HuH-7 (cell line): ENCODE results near the gene PRR35.

Experiments
- DNase-seq: peaks from one replicate; pipeline ENCODE4 v3.0.0; 2011; ENCODE audit warnings: low spot score

The PRR35 gene

DNA sequence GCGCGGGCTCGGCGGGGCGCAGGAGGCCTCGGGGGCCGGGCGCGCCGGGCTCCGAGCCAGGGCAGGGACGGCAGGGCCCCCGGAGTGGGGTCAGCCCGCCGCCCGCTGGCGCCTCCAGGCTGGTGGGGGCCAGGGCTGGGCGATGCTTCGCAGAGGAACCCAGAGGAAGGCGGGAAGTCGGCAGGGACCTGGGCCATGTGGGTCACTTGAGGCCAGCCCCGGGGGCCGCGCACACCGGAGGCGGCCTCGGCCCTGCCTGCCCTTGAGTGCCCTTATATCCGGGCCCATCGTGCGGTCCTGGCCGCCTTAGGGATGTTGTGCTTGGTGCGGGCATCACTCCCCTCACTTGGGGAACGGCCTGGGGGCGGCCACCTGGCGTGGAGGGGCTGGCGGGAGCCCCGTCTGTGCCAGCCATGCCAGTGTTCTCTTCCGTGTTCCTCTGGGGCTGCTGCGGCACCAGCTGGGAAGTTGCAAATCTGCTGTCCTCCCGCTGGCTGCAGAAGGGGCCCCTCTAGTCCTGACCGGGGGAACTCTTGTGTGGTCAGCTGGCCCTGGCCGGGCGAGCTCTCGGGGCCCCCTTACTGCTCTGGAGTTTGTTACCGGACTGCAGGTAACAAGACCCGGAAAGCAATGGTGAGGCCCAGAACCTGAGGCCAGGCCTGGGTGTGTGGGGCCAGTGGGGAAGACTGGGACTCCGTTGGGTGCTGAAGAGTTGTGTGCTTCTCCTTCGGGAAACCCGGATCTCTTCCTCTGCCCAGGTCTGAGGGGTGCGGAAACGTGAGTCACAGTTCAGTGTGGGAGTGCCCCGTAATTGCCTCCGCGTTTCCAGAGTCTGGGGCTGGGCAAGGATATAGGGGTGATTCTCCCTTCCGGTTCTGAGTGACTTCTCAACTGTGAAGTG, 31.8 kb upstream of the PRR35 start:
- DNase-seq = no peak

DNA sequence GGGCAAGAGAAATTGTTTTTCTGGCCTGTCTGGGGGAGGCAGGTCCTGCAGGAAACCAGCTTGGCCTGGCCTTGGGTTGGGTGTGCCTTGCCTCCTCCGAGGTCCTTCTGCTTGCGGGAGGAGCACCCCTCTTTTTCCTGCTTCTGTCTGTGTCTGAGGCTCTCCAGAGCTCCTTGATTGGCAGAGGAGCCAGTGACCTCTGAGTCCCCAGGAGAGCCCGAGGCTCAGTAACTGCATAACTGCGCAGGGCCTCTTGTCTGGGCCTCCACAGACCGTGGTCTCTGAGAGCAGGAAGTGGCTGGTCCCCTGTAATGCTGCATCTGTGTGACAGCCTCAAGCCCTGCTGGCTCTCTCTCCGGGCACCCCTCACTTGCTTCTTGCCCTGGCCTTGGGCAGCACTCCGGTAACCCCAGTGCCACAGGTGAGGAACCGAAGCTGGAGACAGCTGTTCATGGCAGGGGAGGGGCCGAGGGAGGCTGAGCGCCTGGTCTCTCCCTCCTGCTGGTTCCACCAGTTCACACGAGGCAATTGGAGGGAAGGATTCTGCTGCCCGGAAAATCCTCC, 31.1 kb upstream of the PRR35 start:
- DNase-seq = no peak

DNA sequence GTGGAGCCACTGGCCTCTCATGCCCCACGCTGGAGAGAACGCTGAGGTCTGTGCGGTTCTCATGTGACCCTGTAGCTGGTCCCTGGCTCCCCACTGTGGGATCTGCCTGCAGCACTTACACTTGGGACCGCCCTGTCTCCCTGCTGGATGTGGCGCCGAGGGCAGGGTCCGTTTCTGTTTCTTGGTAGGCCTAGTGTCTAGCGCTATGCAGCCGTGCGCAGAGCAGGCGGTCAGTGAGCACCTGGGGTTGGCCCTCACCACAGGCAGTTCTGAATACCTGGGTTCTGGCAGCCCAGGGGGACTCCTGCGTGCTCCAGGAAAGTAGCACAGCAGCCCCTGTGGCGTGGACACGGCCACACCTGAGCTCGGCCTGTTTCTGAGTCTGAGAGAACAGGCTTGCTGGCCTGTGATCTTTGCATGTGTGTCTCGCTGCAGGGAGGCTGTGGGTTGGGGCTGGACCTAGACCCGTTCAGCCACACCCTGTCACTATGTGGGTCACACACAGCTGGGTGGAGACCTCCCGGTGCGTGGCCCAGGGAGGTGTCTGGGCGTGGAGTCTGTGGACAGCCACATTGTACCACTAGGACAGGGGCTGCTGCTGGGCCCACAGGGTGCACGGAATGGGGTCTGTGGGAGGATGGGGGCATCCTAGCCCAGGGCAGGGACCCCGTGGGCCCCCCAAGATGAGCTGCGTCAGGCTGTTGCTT, 29.9 kb upstream of the PRR35 start:
- no peak for DNase-seq

DNA sequence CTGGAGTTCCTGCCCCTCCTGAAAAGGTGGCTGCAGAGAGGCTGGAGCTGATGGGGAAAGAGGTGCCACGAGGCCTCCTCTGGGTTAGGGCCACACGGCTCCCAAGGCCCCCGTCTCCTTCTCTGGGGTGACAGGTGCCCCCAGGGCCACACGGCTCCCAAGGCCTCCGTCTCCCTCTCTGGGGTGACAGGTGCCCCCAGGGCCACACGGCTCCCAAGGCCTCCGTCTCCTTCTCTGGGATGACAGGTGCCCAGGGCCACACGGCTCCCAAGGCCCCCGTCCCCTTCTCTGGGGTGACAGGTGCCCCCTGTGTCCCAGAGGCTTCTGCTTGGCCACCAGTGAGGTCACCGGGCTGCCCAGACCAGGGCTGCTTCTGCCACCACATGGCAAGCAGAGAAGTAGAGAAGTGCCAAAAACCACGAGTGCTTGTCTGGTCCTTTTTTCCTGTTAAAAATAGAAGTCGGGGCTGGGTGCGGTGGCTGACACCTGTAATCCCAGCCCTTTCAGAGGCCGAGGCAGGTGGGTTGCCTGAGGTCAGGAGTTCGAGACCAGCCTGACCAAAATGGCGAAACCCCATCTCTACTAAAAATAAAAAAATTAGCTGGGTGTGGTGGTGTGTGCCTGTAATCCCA, 28.6 kb upstream of the PRR35 start:
- DNase-seq = no peak

- DNase-seq = peak; percentile 84
Observed at GRCh38 chr16:533391-534123, 26.6 kb upstream of the PRR35 start.

DNA sequence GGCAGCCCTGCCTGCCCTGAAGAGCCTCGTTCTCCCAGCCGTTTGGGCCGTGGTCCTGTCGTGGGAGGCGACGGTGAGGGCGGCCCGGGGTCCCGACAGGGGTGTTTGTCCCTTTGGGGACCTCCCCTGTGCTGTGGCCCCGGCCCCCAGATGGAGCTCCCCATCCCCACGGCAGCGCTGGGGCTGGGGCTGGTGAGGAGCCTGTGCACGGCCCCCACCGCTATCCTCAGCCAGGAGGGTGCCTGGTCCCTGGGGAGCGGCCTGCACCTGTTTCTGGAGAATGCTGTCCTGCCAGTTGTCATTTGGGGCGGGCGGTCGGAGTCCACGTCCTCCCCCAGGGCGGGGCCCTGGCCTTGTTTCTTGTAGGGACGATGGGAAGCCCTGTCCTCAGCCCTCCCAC, 26.1 kb upstream of the PRR35 start:
- no peak for DNase-seq

- no peak for DNase-seq
Observed at GRCh38 chr16:534856-535445, 25.2 kb upstream of the PRR35 start.

DNA sequence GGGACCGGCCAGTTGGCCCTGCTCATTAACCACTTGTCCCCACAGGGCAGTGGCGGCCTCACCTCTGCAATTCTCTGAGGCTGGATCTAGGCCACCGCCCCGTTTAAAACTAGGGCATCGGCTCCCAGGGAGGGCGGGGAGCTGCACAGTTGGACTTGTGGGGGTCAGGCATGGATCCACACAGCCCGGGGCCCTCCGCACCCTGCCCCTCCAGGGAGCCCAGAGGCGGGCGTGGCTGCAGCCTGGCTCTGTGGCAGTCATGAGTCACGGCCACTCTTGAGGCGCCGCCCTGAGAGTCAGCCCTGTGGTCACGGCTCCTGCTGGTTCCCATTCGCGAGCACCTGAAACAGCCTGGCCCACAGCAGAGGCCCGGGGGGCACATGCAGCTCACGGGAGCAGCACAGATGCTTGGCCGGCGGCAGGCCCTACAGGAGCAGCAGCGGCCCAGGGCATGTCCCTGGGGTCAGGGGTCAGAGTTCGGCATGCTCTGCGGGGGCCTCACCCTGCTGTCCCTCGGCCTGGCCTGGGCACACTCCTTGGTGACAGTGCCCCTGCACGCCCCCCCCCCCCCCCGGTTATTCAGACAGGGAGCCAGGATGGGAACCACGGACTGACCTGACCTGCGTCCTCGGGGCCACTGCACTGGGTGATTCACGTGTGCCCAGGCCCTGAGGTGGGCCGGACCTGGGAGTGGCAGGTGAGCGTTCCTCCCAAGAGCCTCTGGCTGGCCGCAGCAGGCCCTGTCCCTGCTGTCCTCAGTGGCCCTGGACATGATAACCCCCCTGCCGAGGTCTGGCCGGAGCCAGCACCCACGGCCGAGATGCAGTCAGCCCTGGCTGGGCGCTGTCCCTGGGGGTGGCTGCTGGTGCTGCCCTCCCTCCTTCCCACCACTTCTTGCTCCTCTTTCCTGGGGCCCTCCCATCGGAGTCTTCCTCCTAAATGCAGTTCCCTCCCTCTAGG, 24.5 kb upstream of the PRR35 start:
- DNase-seq = no peak

DNA sequence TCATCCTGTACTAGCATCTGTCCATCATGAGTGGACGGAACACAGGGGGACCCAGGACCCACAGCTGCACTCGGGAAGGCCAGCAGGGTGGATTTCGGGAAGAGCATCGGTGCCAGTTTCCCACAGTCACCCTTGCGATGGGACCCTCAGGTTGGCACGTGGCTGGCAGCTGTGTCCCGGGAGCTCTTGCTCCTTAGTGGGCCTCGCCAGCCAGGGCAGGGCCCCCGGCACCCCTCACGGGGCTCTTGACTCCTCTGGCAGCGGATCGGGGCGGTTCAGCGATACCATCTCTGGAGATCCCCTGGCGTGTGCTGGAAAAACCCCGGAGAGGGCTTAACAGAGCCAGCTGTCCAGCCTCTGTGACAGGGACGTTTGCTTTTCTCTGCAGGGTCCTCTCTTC, 23.4 kb upstream of the PRR35 start:
- no peak for DNase-seq

DNA sequence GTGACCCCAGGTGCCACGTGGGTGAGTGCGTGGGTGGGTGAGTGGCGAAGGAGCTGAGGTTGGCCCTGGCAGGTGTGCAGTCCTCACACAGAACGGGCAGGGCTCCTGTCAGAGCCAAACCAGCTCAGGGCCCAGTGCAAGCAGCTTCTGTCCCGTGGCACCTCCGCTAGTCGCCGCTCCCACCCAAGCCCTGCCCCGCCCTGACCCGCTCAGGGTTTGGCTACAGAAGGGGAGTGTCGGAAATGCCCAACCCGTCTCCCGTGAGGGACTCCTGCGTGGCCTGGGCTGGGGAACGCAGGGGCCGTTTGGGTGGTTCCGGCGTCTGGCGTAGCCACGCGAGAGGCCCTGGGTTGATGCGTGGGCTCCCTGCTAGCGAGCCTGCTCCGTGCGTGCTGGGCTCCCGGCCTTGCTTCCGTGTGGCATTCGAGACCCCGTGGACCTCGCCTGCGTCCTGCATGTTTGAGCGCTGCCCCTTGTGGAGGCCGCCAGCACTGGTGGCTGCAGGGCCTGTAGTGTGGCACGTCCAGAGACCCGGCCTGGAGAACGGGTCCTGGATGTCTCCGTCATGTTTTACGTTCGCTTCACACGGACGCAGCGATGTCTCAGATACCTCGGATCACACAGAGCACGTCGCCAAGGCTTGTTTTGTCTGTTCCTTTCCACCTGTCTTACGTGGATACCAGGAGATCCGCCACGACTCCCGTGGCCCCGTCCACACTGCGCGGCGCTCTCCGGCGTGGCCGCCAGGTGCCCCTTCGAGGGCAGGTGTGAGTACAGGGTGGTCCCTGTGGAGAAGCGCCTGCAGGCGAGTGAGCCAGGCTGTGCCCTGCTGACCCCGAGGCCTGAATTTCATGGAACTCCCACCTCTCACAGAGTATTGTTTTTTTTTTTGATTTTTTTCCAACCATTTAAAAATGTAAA, 22.5 kb upstream of the PRR35 start:
- no peak for DNase-seq

- no peak for DNase-seq
Observed at GRCh38 chr16:539901-540530, 20.2 kb upstream of the PRR35 start.

- no peak for DNase-seq
Observed at GRCh38 chr16:540645-541340, 19.4 kb upstream of the PRR35 start.

- DNase-seq = peak; percentile 50
Observed at GRCh38 chr16:543301-544164, 16.7 kb upstream of the PRR35 start.

DNA sequence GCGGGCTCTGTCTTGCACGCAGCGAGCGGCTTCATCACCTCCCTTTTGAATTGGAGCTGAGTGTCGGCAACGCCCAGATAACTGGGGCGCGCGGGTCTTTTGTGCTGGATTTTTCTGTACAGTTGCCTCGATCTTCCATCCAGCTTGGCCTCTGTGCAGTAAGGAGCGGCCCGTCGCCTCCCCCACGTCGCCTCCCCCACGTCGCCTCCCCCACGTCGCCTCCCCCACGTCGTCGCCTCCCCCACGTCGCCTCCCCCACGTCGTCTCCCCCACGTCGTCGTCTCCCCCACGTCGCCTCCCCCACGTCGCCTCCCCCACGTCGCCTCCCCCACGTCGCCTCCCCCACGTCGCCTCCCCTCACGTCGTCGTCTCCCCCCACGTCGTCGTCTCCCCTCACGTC, 15.7 kb upstream of the PRR35 start:
- DNase-seq = no peak

GRCh38 chr16:546909-547770, 13.1 kb upstream of the PRR35 start:
- DNase-seq = peak; percentile 57

DNA sequence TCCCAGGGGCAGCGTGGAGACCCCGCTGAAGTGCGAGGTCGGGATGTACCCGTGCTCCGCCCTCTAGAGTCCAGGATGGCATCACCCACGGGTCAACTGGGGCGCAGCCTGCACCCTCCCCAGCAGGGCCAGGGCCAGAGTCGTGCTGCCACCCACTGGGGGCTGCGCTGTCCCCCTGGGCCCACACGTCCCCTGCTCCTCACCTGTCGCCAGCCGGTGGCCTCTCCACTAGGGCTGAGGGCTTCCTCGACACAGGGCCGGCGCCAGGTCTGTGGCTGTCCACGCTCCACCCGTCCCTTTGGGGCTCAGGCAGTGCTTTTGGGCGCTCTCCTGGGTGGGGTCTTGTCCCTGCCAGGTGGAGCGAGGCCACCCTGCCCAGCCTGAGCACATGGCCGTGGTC, 11.6 kb upstream of the PRR35 start:
- no peak for DNase-seq
